Pons (tissue), 1 donor: ENCODE measurements around the gene ALG13.
"Not testable (repeated sequence)": the region's sequence is repeated elsewhere in the genome, so short reads cannot be mapped to it uniquely, and the experiment has no call there.

Experiments used
- DNase-seq: peaks from one replicate; pipeline ENCODE4 v3.0.0-alpha.2; 2016; ENCODE audit warnings: low spot score

ALG13 gene

DNA sequence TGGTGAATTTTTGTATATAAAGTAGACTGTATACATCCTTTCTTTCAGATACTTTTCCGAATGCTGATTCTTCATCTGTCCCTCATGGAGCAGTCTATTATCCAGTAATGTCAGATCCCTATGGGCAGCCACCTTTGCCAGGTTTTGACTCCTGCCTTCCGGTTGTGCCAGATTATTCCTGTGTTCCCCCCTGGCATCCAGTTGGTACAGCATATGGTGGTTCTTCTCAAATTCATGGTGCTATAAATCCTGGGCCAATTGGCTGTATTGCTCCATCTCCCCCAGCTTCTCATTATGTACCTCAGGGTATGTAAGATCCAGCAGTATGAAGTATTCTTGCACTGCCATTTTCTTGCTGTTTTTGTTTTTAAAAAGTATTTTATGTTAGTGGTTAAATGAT is 78.7 kb downstream of the ALG13 start:
- DNase-seq = peak; percentile 1

DNA sequence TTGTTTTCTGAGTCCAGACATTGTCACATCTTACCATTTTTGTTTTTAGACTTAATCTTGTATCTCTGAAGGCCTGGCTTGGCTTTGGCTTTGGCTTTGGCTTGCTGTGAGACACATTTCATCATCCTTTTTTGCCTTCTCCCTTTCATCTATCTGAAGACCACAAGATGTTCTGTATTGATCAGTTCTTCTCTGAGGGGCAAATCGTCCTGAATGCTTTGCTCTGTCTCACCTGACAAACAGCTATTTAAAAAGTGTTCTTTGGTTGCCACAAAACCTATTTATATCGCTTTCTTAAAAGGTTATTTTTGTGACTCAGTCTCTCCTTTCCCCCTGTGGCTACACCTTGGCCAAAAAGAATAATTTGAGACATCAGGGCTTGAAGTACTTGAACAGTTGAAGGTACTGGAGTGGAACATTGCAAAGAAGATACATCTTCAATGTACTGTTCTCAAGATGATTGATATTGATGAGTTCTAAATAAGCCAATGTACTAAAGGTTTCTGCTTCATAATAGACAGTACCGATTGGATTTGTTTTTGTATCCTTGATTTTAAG is 80.7 kb downstream of the ALG13 start:
- no peak for DNase-seq

DNA sequence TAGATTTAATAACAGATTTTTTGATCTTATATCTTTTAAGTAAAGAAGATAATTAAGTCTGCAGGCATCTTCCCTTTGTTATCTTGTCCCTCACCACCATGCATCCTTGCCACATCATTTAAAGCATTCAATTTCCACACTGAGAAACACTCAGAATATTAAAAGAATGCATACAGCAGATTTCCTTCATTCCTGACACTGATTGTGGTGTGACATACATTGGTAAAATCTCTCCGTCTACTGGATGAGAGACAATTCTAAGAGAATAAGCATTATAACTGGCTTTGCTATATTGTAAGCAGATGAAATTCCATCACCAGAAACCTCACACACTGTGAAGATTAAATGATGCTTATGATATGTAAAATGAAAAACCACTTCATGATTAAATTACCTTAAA is 97.6 kb downstream of the ALG13 start:
- DNase-seq = no peak

DNA sequence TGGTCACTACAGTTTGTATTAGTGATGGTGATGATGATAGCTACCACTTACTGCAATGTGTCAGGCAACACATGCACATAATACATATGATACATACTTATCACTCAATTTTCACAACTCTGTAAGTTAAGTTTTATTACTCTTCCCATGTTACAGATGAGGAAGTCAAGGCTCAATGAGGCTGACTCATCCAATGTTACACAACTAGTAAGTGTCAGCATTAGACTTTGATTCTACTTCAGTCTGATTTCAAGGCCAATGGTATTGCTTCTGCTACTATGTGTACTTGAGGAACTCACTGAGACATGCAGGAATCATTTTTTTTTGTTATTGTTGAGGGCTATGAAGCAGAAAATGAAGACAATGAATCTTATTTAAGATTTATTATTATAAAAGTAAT is 98.6 kb downstream of the ALG13 start:
- no peak for DNase-seq

DNA sequence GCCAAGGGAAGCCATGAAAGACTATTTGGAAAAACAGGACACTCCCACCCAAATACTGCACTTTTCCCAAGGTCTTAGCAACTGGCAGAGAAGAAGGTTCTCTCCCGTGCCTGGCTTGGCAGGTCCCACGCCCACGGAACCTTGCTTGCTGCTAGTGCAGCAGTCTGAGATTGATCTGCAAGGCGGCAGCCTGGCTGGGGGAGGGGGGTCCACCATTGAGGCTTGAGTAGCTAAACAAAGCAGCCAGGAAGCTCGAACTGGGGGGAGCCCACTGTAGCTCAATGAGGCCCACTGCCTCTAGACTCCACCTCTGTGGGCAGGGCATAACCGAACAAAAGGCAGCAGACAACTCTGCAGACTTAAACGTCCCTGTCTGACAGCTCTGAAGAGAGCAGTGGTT is 103.7 kb downstream of the ALG13 start:
- DNase-seq = no peak

DNA sequence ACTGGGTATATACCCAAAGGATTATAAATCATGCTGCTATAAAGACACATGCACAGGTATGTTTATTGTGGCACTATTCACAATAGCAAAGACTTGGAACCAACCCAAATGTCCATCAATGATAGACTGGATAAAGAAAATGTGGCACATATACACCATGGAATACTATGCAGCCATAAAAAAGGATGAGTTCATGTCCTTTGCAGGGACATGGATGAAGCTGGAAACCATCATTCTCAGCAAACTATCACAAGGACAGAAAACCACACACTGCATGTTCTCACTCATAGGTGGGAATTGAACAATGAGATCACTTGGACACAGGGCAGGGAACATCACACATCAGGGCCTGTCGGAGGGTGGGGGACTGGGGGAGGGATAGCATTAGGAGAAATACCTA is 109.1 kb downstream of the ALG13 start:
- not testable (repeated sequence) for DNase-seq
